Measurements from ENCODE around the gene SLC2A10.

- TF ChIP-seq POLR2A (IDR thresholded peaks at IDR 0.05) (no peak), CTCF (IDR thresholded peaks at IDR 0.05) (no peak)
Measured at GRCh38 chr20:46740214-46740609, 30.8 kb downstream of the SLC2A10 start.

Measured in adrenal gland (tissue), 5 donors.